Stimulated activated CD4-positive, alpha-beta T cell treated with anti-CD3 and anti-CD28 coated beads, Interleukin-1b, Interleukin-23, amount 100 ng/mL, for 24 hours (primary cell): Measurements from ENCODE around the gene SRRM2.

ENCODE experiments used
- DNase-seq, 4 experiments: peaks; one replicate each; pipeline ENCODE4 v3.0.0-alpha.2; 2020; ENCODE audit warnings: low read depth in 4 of 4, low spot score in 1 of 4

Gene SRRM2

GRCh38 chr16:2818272-2818876 is 65.9 kb downstream of the SRRM2 start:
- no peak for DNase-seq

DNA sequence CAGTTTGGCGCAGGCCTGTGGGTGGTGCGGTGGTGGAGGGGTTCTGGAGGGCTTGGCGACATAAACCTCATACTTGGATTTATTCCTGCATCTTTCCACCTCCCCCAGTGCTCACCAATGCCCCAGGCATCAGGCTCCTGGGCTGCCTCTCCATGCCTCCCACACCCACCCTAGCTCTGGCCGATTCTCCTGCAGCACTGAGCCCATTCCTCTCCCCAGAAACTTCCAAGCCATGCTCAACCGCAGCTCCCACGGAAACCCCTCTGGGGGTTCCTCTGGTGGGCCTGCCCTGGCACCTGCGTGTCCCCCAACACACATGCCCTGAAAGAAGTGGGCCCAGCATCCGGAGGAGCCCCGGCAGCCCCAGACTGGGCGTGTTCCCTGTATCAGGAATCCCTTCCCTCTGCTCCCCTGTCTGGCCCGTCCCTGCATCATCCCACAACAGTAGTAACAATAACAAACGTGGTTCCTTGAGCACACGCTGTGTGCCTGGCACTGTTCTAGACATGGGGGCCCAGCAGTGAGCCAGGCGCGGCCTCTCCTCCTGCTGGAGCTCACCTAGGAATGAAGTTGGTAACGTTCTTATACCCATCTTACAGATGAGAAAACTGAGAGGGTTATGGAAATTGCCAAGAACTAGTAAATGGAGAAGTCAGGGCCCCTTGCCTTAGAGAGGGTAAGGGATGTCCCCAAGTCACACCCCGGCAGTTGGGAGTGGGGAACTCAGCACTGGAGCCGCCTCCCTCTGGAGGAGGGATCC is 66.9 kb downstream of the SRRM2 start:
- DNase-seq, result no peak

- no peak for DNase-seq
Measured at GRCh38 chr16:2819939-2820835, 67.7 kb downstream of the SRRM2 start.
